H1 (cell line): ENCODE results near the gene ACKR3. TPM values are rescaled to one million over a fixed set of nuclear protein-coding genes. Genes with fewer than 3 reads are reported as not detected.

Experiments
- CTCF ChIA-PET: fragments of 300-600 bp; sonication (Branson Sonifier 250); formaldehyde crosslinking; loops from one replicate; lab custom pipeline; 2021; ENCODE audit not compliant: partially characterized antibody; lab: Charles Lee
- POLR2A ChIA-PET: fragments of 300-600 bp; sonication (Branson Sonifier 250); formaldehyde crosslinking; loops from one replicate; lab custom pipeline; 2021; ENCODE audit warnings: inconsistent platforms; ENCODE audit not compliant: partially characterized antibody; lab: Charles Lee
- DNase-seq, 2 experiments: peaks; one replicate each; pipeline versions ENCODE4 v3.0.0 to v3.0.0-alpha.2; 2010 to 2022; ENCODE audit warnings: low spot score in 2 of 2, low read depth in 1 of 2, mixed read lengths in 1 of 2
- FAIRE-seq: peaks from 2 replicates; lab custom pipeline; 2011; peaks lifted over from hg19 to GRCh38; lab: Jason Lieb, UNC
- H2AFZ ChIP-seq: 2 replicates; pipeline ENCODE4 v1.8.1; 2012; ENCODE audit warnings: low read length, inconsistent platforms
- H2AK5ac ChIP-seq: 2 replicates; pipeline ENCODE4 v1.6.1; 2013; ENCODE audit warnings: low read depth, low read length
- H2BK120ac ChIP-seq: replicated peaks from 2 replicates; pipeline ENCODE3; 2013; ENCODE audit warnings: low read depth, low read length, inconsistent platforms
- H2BK12ac ChIP-seq: 2 replicates; pipeline ENCODE4 v1.6.1; 2013; ENCODE audit warnings: low read depth, low read length
- H2BK15ac ChIP-seq: 2 replicates; pipeline ENCODE4 v1.6.1; 2013; ENCODE audit warnings: low read length
- H2BK20ac ChIP-seq: 2 replicates; pipeline ENCODE4 v1.6.1; 2013; ENCODE audit warnings: low read length
- H2BK5ac ChIP-seq: 2 replicates; pipeline ENCODE4 v1.6.1; 2013; ENCODE audit warnings: low read depth, low read length
- H3K14ac ChIP-seq: 2 replicates; pipeline ENCODE4 v1.6.1; 2013; ENCODE audit warnings: inconsistent platforms; ENCODE audit not compliant: insufficient read length
- H3K18ac ChIP-seq: 2 replicates; pipeline ENCODE4 v1.6.1; 2013; ENCODE audit warnings: low read length; ENCODE audit errors: extremely low read depth
- H3K23ac ChIP-seq: 2 replicates; pipeline ENCODE4 v1.6.1; 2013; ENCODE audit warnings: inconsistent platforms; ENCODE audit not compliant: insufficient read length
- H3K23me2 ChIP-seq: 2 replicates; pipeline ENCODE4 v1.6.1; 2013; ENCODE audit warnings: low read depth, low read length
- H3K27ac ChIP-seq: 2 replicates; pipeline ENCODE4 v1.6.1; 2011; ENCODE audit warnings: low read depth, low read length, inconsistent platforms
- H3K27me3 ChIP-seq, 4 experiments: replicated peaks in 1 of 4; 1 replicate in 1 of 4; 2 replicates in 3 of 4; pipeline versions ENCODE4 v1.6.1 to v1.8.1; 2011 to 2013; ENCODE audit warnings: low read length in 3 of 4, mild to moderate bottlenecking in 3 of 4, inconsistent platforms in 2 of 4, mixed read lengths in 2 of 4, moderate library complexity in 1 of 4; ENCODE audit not compliant: control insufficient read depth in 3 of 4, insufficient read depth in 3 of 4; ENCODE audit errors: extremely low read depth in 1 of 4
- H3K36me3 ChIP-seq, 4 experiments: 2 replicates each; pipeline versions ENCODE4 v1.6.1 to v1.8.1; 2011 to 2013; ENCODE audit warnings: mild to moderate bottlenecking in 4 of 4, low read length in 3 of 4, moderate library complexity in 2 of 4, control low read depth in 1 of 4, inconsistent platforms in 1 of 4; ENCODE audit not compliant: insufficient read depth in 4 of 4, control insufficient read depth in 2 of 4
- H3K4ac ChIP-seq: replicated peaks from 2 replicates; pipeline ENCODE3; 2013; ENCODE audit warnings: low read length, low read depth, mixed read lengths, inconsistent platforms; ENCODE audit not compliant: insufficient read length
- H3K4me1 ChIP-seq, 4 experiments: replicated peaks in 1 of 4; 1 replicate in 1 of 4; 2 replicates in 3 of 4; pipeline versions ENCODE4 v1.6.1 to v1.8.1; 2011 to 2013; ENCODE audit warnings: low read length in 3 of 4, inconsistent platforms in 2 of 4, mixed read lengths in 1 of 4; ENCODE audit not compliant: insufficient read depth in 4 of 4, control insufficient read depth in 3 of 4
- H3K4me2 ChIP-seq, 2 experiments: 2 replicates each; pipeline versions ENCODE4 v1.6.1 to v1.8.1; 2011 to 2013; ENCODE audit warnings: low read depth in 2 of 2, low read length in 2 of 2, control low read depth in 1 of 2, inconsistent platforms in 1 of 2, mild to moderate bottlenecking in 1 of 2; ENCODE audit not compliant: insufficient read depth in 1 of 2
- H3K4me3 ChIP-seq, 4 experiments: fragments of 200-600, 300-600 bp in 1 of 4; sonication (generic), shearing (Covaris generic), sonication (Bioruptor Twin) in 1 of 4; 2 replicates each; pipeline versions ENCODE4 v1.5.1 to v1.8.1; 2011 to 2016; ENCODE audit warnings: low read length in 4 of 4, low read depth in 3 of 4, control low read depth in 2 of 4, inconsistent platforms in 2 of 4, mild to moderate bottlenecking in 2 of 4, mixed read lengths in 1 of 4, moderate library complexity in 1 of 4; ENCODE audit not compliant: insufficient read depth in 2 of 4; ENCODE audit errors: extremely low read depth in 1 of 4
- H3K56ac ChIP-seq: replicated peaks from 2 replicates; pipeline ENCODE3; 2013; ENCODE audit warnings: low read depth, mild to moderate bottlenecking, mixed read lengths, low read length, inconsistent platforms; ENCODE audit not compliant: insufficient read length
- H3K79me1 ChIP-seq: 2 replicates; pipeline ENCODE4 v1.6.1; 2013; ENCODE audit warnings: low read depth, low read length, control low read depth
- H3K79me2 ChIP-seq, 2 experiments: 2 replicates each; pipeline versions ENCODE4 v1.6.1 to v1.8.1; 2012 to 2013; ENCODE audit warnings: low read length in 2 of 2, mild to moderate bottlenecking in 2 of 2, inconsistent platforms in 1 of 2; ENCODE audit not compliant: insufficient read depth in 2 of 2, control insufficient read depth in 1 of 2
- H3K9ac ChIP-seq, 4 experiments: replicated peaks in 1 of 4; 1 replicate in 1 of 4; 2 replicates in 3 of 4; pipeline versions ENCODE4 v1.6.1 to v1.8.1; 2011 to 2013; ENCODE audit warnings: low read depth in 3 of 4, low read length in 3 of 4, control low read depth in 2 of 4, mild to moderate bottlenecking in 2 of 4, moderate library complexity in 2 of 4, inconsistent platforms in 1 of 4; ENCODE audit errors: extremely low read depth in 1 of 4
- H3K9me3 ChIP-seq, 2 experiments: 2 replicates each; pipeline versions ENCODE4 v1.6.1 to v1.8.1; 2012 to 2013; ENCODE audit warnings: mild to moderate bottlenecking in 2 of 2, moderate library complexity in 2 of 2, control low read depth in 1 of 2, inconsistent platforms in 1 of 2, low read depth in 1 of 2, low read length in 1 of 2, mixed read lengths in 1 of 2; ENCODE audit not compliant: insufficient read depth in 2 of 2
- H4K20me1 ChIP-seq, 2 experiments: replicated peaks in 1 of 2; 2 replicates each; pipeline versions ENCODE3 to v1.8.1; 2011 to 2013; ENCODE audit warnings: inconsistent platforms in 2 of 2, low read length in 2 of 2, mild to moderate bottlenecking in 1 of 2; ENCODE audit not compliant: insufficient read depth in 2 of 2, control insufficient read depth in 1 of 2
- H4K5ac ChIP-seq: 2 replicates; pipeline ENCODE4 v1.6.1; 2013; ENCODE audit warnings: low read length, low read depth, mixed read lengths, inconsistent platforms; ENCODE audit not compliant: insufficient read length
- H4K8ac ChIP-seq: 2 replicates; pipeline ENCODE4 v1.8.0; 2013; ENCODE audit warnings: mild to moderate bottlenecking, moderate library complexity, low read length, inconsistent platforms; ENCODE audit not compliant: insufficient read depth; ENCODE audit errors: extremely low read depth
- H4K91ac ChIP-seq: replicated peaks from 2 replicates; pipeline ENCODE3; 2013; ENCODE audit warnings: low read length, mixed read lengths, inconsistent platforms; ENCODE audit not compliant: insufficient read length
- ASH2L ChIP-seq: fragments of 200-600, 300-600 bp; sonication (generic); IDR thresholded peaks from one replicate; pipeline ENCODE4 v1.7.1; 2017; ENCODE audit warnings: low read length
- BACH1 ChIP-seq: IDR thresholded peaks from 2 replicates; pipeline ENCODE4 v1.6.1; 2012; ENCODE audit warnings: low read length, improper control_type of control experiment
- BCL11A ChIP-seq, 2 experiments: IDR thresholded peaks; one replicate each; pipeline ENCODE4 v1.6.1; 2011; ENCODE audit warnings: low read depth in 2 of 2, low read length in 2 of 2, mild to moderate bottlenecking in 2 of 2
- CHD2 ChIP-seq: IDR thresholded peaks from 2 replicates; pipeline ENCODE4 v1.6.1; 2012; ENCODE audit warnings: low read length, improper control_type of control experiment
- CREB1 ChIP-seq: IDR thresholded peaks from 2 replicates; pipeline ENCODE4 v1.6.1; 2012; ENCODE audit warnings: inconsistent platforms
- EP300 ChIP-seq, 2 experiments: IDR thresholded peaks; 1 replicate in 1 of 2; 2 replicates in 1 of 2; pipeline ENCODE4 v1.6.1; 2011 to 2012; ENCODE audit warnings: low read depth in 2 of 2, low read length in 2 of 2, mild to moderate bottlenecking in 2 of 2, borderline replicate concordance in 1 of 2, inconsistent platforms in 1 of 2, moderate library complexity in 1 of 2
- RFX5 ChIP-seq: IDR thresholded peaks from 2 replicates; pipeline ENCODE4 v1.6.1; 2011; ENCODE audit warnings: low read depth, low read length, improper control_type of control experiment, borderline replicate concordance
- RXRA ChIP-seq: IDR thresholded peaks from 2 replicates; pipeline ENCODE4 v1.6.1; 2011; ENCODE audit warnings: low read depth, mild to moderate bottlenecking, low read length, moderate library complexity; ENCODE audit not compliant: insufficient read depth
- TAF7 ChIP-seq: optimal IDR thresholded peaks from 2 replicates; pipeline ENCODE3; 2011; ENCODE audit warnings: low read depth, mild to moderate bottlenecking, inconsistent platforms, low read length, moderate library complexity, borderline replicate concordance
- WGBS, 2 experiments: shearing (Covaris generic) in 1 of 2; methylation state at CpG; one replicate each; pipeline versions ENCODE4 v1.1.6 to v1.1.7; 2013 to 2015; ENCODE audit warnings: low lambda C conversion rate in 2 of 2, mixed read lengths in 2 of 2, inconsistent platforms in 1 of 2, low coverage in 1 of 2, missing lambda C conversion rate in 1 of 2; ENCODE audit not compliant: insufficient replicate concordance in 2 of 2, insufficient coverage in 1 of 2, insufficient read length in 1 of 2; ENCODE audit errors: extremely low coverage in 1 of 2, missing lambda C conversion rate in 1 of 2; 5-methylcytosine and 5-hydroxymethylcytosine counted together
- polyA plus RNA-seq, 7 experiments: library from polyadenylated mRNA; depleted of rRNA in 3 of 7; stranded (reverse) in 5 of 7; unstranded in 2 of 7; fragments of >200 nt in 5 of 7; fragments of 200-250 nt in 2 of 7; gene quantifications; 1 replicate in 5 of 7; 2 replicates in 1 of 7; 4 replicates in 1 of 7; pipeline versions ENCODE4 v1.2.1 to v1.2.3, GENCODE V29; 2011 to 2013; ENCODE audit warnings: missing spikeins in 2 of 7, mixed read lengths in 2 of 7
- total RNA-seq: library from RNA; stranded (reverse); fragmentation: NEBNext Ultra II Directional; extraction: Animal tissue kit (Norgen Biotek cat#: 25700); gene quantifications from 2 replicates; pipeline ENCODE4 v1.2.1, GENCODE V29; 2021

The ACKR3 gene
- total and polyA plus RNA-seq, 2 of the 8 experiments (the other 6 are each of a cell fraction or from before 2014, with no cell fraction given), result 1.4 to 24.4 TPM

GRCh38 chr2:236592821-236593220 lies 23.2 kb downstream of the ACKR3 start:
- Histone ChIP-seq H2AFZ (no peak overlapping the region; the same call in 1 of the 2 replicates), H3K4me2 (no peak overlapping the region; a peak in 1 of 4 replicates), H2BK20ac (no peak overlapping the region), H3K4ac (no peak overlapping the region), H4K20me1 (peaks cover 0 to 13% of the 10 kb centered on the region in 2 experiments), H2BK12ac (no peak overlapping the region), H4K8ac (no peak overlapping the region; the same call in 1 of the 2 replicates), H3K36me3 (no peaks in the 10 kb centered on the region; a peak in 1 of 8 replicates), H3K56ac (no peak overlapping the region), H3K18ac (no peak overlapping the region), H3K23me2 (peaks cover 12% of the 10 kb centered on the region), H4K91ac (no peak overlapping the region), H3K23ac (no peak overlapping the region), H2BK120ac (no peak overlapping the region), H3K14ac (no peak overlapping the region), H3K79me1 (no peaks in the 10 kb centered on the region), H3K4me3 (no peak overlapping the region), H3K27ac (no peak overlapping the region), H3K9ac (no peak overlapping the region), H2BK15ac (no peak overlapping the region), H2BK5ac (no peak overlapping the region), H3K79me2 (peaks cover 0 to 2% of the 10 kb centered on the region in 2 experiments; a peak in 1 of 4 replicates), H3K9me3 (no peaks in the 10 kb centered on the region), H4K5ac (no peak overlapping the region), H2AK5ac (no peak overlapping the region), H3K4me1 (no peaks in the 10 kb centered on the region), H3K27me3 (no peaks in the 10 kb centered on the region)
- DNase-seq, result no peak
- ChIA-PET CTCF (interaction anchor here (1.1 kb wide), 2 partner anchors 13 to 76 kb away, joined by 3 to 4 read pairs; no protein-coding TSS in a partner anchor), POLR2A (no interaction called here)
- no peak for FAIRE-seq
- no peak for TF ChIP-seq BCL11A (IDR thresholded peaks at IDR 0.05; ENCODE audit: low read depth in 2 of 2, low read length in 2 of 2)
- no peak for TF ChIP-seq RXRA
- no peak for TF ChIP-seq RFX5
- TF ChIP-seq CREB1, result no peak
- TF ChIP-seq CHD2, result no peak
- TF ChIP-seq ASH2L, result no peak
- TF ChIP-seq EP300 (IDR thresholded peaks at IDR 0.05; ENCODE audit: borderline replicate concordance in 1 of 2, low read depth in 2 of 2, low read length in 2 of 2), result no peak
- no peak for TF ChIP-seq TAF7
- no peak for TF ChIP-seq BACH1
- WGBS, 2 experiments, result 89% methylated on average over 13 of the region's 14 CpGs; no CpG with 5 or more reads in 1 of the 2 experiments
